OCI-LY7 (cell line): Measurements from ENCODE around the gene TBC1D13. TPM values are rescaled to one million over a fixed set of nuclear protein-coding genes. Genes with fewer than 3 reads are reported as not detected.

Source experiments
- BruUV-seq: library from RNA; stranded (reverse); fragments of 400-500 nt; replicated peaks from 2 replicates; lab custom pipeline; 2021; lab: Mats Ljungman, UMichigan
- CTCF ChIA-PET: fragments of 300-600 bp; sonication (Branson Sonifier 250); formaldehyde crosslinking; loops from one replicate; lab custom pipeline; 2022; ENCODE audit warnings: antibody characterized with exemption; ENCODE audit not compliant: unreplicated experiment; lab: Charles Lee
- POLR2A ChIA-PET: fragments of 300-600 bp; sonication (Branson Sonifier 250); formaldehyde crosslinking; loops from one replicate; lab custom pipeline; 2022; ENCODE audit warnings: antibody characterized with exemption; lab: Charles Lee
- DNase-seq: peaks from one replicate; pipeline ENCODE4 v3.0.0-alpha.2; 2015; ENCODE audit warnings: low spot score
- H2AFZ ChIP-seq: fragments of 200-600 bp; sonication (generic), shearing (Covaris generic); 2 replicates; pipeline ENCODE4 v1.6.1; 2014; ENCODE audit warnings: mild to moderate bottlenecking, antibody characterized with exemption, low read length, moderate library complexity
- H3K27ac ChIP-seq: fragments of 200-600 bp; sonication (generic); 2 replicates; pipeline ENCODE4 v1.5.1; 2014; ENCODE audit warnings: mixed run types, low read depth, mild to moderate bottlenecking, moderate library complexity, low read length, inconsistent platforms; ENCODE audit not compliant: poor library complexity, severe bottlenecking
- H3K36me3 ChIP-seq: fragments of 200-600 bp; sonication (generic); 2 replicates; pipeline ENCODE4 v1.6.1; 2014; ENCODE audit warnings: mild to moderate bottlenecking, antibody characterized with exemption, low read length, moderate library complexity, mixed read lengths; ENCODE audit not compliant: insufficient read depth
- H3K4me1 ChIP-seq: fragments of 200-600 bp; sonication (generic); 2 replicates; pipeline ENCODE4 v1.5.1; 2014; ENCODE audit warnings: mild to moderate bottlenecking, low read length; ENCODE audit not compliant: insufficient read depth, poor library complexity, severe bottlenecking
- H3K4me2 ChIP-seq: fragments of 200-600 bp; sonication (generic); 2 replicates; pipeline ENCODE4 v1.6.1; 2014; ENCODE audit warnings: mild to moderate bottlenecking, low read length
- H3K4me3 ChIP-seq: fragments of 200-600 bp; sonication (generic); 2 replicates; pipeline ENCODE4 v1.5.1; 2014; ENCODE audit warnings: mild to moderate bottlenecking, low read depth, low read length; ENCODE audit not compliant: poor library complexity, severe bottlenecking
- H3K79me2 ChIP-seq: fragments of 200-600 bp; sonication (generic); 2 replicates; pipeline ENCODE4 v1.6.1; 2016; ENCODE audit warnings: low read depth, mild to moderate bottlenecking, low read length, moderate library complexity, mixed read lengths; ENCODE audit not compliant: insufficient read depth
- H3K9me2 ChIP-seq: fragments of 200-600 bp; sonication (generic); 2 replicates; pipeline ENCODE4 v1.6.1; 2016; ENCODE audit warnings: mild to moderate bottlenecking, low read length, mixed read lengths; ENCODE audit not compliant: insufficient read depth
- H3K9me3 ChIP-seq: fragments of 200-600 bp; sonication (generic); 2 replicates; pipeline ENCODE4 v1.6.1; 2014; ENCODE audit warnings: mild to moderate bottlenecking, mixed run types, low read length, mixed read lengths
- H4K20me1 ChIP-seq: fragments of 200-600 bp; sonication (generic); 2 replicates; pipeline ENCODE4 v1.6.1; 2014; ENCODE audit warnings: mild to moderate bottlenecking, antibody characterized with exemption, low read length, moderate library complexity, mixed read lengths; ENCODE audit not compliant: insufficient read depth
- CTCF ChIP-seq: fragments of 200-600 bp; sonication (generic); conservative IDR thresholded peaks from 2 replicates; pipeline ENCODE4 v1.5.1; 2014; ENCODE audit warnings: mild to moderate bottlenecking, antibody characterized with exemption, low read length, moderate library complexity, mixed read lengths
- EZH2phosphoT487 ChIP-seq: fragments of 200-600 bp; sonication (generic); IDR thresholded peaks from 2 replicates; pipeline ENCODE4 v1.6.1; 2018; ENCODE audit warnings: low read depth, borderline replicate concordance, mild to moderate bottlenecking, mixed run types, antibody characterized with exemption, low read length, moderate library complexity, mixed read lengths
- intact Hi-C: fragments of 100-400 bp; cut with micrococcal nuclease; formaldehyde crosslinking; loops from one replicate; pipeline ENCODE4 v1.10.0; 2022; ENCODE audit not compliant: unreplicated experiment
- total RNA-seq, 2 experiments: library from RNA; depleted of rRNA in 1 of 2; stranded (reverse); fragments of >200 nt in 1 of 2; shearing (Covaris generic) in 1 of 2; gene quantifications; 2 replicates each; pipeline ENCODE4 v1.2.3, GENCODE V29; 2014 to 2022

The TBC1D13 gene
- total RNA-seq, 2 experiments from 2014 or later = 18.7 to 24.7 TPM

DNA sequence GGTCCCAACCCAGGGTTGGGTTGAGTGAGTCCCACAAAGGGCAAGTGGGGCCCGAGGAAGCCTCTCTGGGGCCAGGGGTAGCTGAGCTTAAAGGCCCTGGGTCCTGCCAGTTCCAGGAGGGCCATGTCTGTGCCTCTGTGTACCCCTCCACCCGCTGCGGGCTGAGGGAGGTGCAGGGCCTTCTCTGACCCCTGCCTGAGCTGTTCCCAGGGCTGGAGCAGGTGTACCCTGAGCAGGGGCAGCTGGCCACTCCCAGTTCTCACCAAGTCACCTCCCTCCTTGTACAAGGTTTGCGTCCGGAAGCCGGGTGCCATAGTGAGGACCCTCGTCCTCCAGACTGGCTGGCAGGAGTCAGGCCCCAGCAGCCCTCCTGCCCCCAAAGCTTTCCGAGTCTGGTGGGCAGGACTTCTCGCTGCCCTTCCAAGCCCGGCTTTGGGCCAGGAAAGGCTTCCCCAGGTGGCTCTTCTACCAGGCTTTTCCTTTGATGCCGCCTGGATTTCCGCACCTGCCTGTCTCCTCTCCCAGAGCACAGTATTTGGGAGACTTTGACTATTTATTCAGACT lies 22.1 kb downstream of the TBC1D13 start:
- Histone ChIP-seq H3K36me3 (peaks cover 57% of the 10 kb centered on the region), H2AFZ (no peak overlapping the region), H3K9me2 (no peaks in the 10 kb centered on the region), H3K4me3 (no peak overlapping the region), H3K79me2 (no peaks in the 10 kb centered on the region), H4K20me1 (no peaks in the 10 kb centered on the region), H3K4me1 (no peaks in the 10 kb centered on the region), H3K27ac (no peak overlapping the region), H3K4me2 (no peak overlapping the region), H3K9me3 (no peaks in the 10 kb centered on the region)
- TF ChIP-seq EZH2phosphoT487 (no peak), CTCF (no peak)
- DNase-seq = no peak
- POLR2A ChIA-PET = no interaction called here
- no TSS peak for BruUV-seq
- intact Hi-C loops = no loop called here
- CTCF ChIA-PET = no interaction called here

DNA sequence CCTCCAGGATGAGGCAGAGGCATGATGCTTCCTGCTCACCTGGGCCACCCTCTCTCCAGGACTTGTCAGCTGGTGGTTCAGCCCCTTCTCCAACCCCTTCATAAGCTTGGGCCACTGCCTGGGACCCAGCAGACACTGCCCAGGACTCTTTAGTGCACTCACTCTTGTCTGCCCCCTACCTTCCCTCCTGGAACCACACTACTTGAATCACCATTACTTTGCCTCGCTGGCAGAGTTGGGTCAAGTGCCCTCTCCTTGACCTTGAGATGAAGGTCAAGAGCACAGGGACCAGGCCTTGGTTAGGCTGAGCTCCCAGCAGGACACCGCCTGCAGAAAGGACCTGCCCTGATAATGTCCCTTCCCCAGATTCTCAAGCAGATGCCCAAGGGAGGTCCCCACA lies 22.8 kb downstream of the TBC1D13 start:
- H3K9me2 ChIP-seq = no peaks in the 10 kb centered on the region
- peaks cover 54% of the 10 kb centered on the region for H3K36me3 ChIP-seq
- no peak overlapping the region for H3K4me3 ChIP-seq
- intact Hi-C loops = no loop called here
- no peak for DNase-seq
- H3K4me2 ChIP-seq = no peak overlapping the region
- H3K9me3 ChIP-seq = no peaks in the 10 kb centered on the region
- TSS peak; percentile 43 for BruUV-seq
- no peak overlapping the region for H2AFZ ChIP-seq
- no peaks in the 10 kb centered on the region for H3K79me2 ChIP-seq
- POLR2A ChIA-PET = no interaction called here
- no peak for TF ChIP-seq EZH2phosphoT487
- 0 out of 2 replicates have a peak, but pooled peaks have one; percentile 37 for TF ChIP-seq CTCF
- H3K4me1 ChIP-seq = no peaks in the 10 kb centered on the region
- H4K20me1 ChIP-seq = no peaks in the 10 kb centered on the region
- CTCF ChIA-PET = no interaction called here
- no peak overlapping the region for H3K27ac ChIP-seq

- H3K4me1 ChIP-seq = no peaks in the 10 kb centered on the region
- H4K20me1 ChIP-seq = no peaks in the 10 kb centered on the region
- H3K4me3 ChIP-seq = no peak overlapping the region
- no peaks in the 10 kb centered on the region for H3K79me2 ChIP-seq
- intact Hi-C loops = no loop called here
- H3K4me2 ChIP-seq = no peak overlapping the region
- no peaks in the 10 kb centered on the region for H3K9me2 ChIP-seq
- CTCF ChIA-PET = no interaction called here
- POLR2A ChIA-PET = interaction anchor here (0.6 to 0.7 kb wide), 2 partner anchors 10 to 123 kb away, joined by 3 to 5 read pairs; no protein-coding TSS in a partner anchor
- peaks cover 43% of the 10 kb centered on the region for H3K36me3 ChIP-seq
- no peak overlapping the region for H2AFZ ChIP-seq
- no peaks in the 10 kb centered on the region for H3K9me3 ChIP-seq
- no TSS peak for BruUV-seq
- TF ChIP-seq EZH2phosphoT487 (no peak), CTCF (no peak)
- H3K27ac ChIP-seq = no peak overlapping the region
- no peak for DNase-seq
Observed at GRCh38 chr9:128810873-128811272, 23.8 kb downstream of the TBC1D13 start.
